Hepatocyte (in vitro differentiated cells): Measurements from ENCODE around the gene TAPT1.

Experiments
- EZH2phosphoT487 ChIP-seq: fragments of 200-600 bp; sonication (generic); IDR thresholded peaks from one replicate; pipeline ENCODE4 v1.6.1; 2018; ENCODE audit warnings: antibody characterized with exemption, mild to moderate bottlenecking, low read depth, moderate library complexity; ENCODE audit not compliant: unreplicated experiment, severe bottlenecking
- TF ChIP-seq, protein P1 (sequence below): fragments of 200-600 bp; sonication (generic); IDR thresholded peaks from 2 replicates; pipeline ENCODE4 v1.5.1; 2016; ENCODE audit warnings: antibody characterized with exemption, mild to moderate bottlenecking; ENCODE audit not compliant: poor library complexity

DNA sequence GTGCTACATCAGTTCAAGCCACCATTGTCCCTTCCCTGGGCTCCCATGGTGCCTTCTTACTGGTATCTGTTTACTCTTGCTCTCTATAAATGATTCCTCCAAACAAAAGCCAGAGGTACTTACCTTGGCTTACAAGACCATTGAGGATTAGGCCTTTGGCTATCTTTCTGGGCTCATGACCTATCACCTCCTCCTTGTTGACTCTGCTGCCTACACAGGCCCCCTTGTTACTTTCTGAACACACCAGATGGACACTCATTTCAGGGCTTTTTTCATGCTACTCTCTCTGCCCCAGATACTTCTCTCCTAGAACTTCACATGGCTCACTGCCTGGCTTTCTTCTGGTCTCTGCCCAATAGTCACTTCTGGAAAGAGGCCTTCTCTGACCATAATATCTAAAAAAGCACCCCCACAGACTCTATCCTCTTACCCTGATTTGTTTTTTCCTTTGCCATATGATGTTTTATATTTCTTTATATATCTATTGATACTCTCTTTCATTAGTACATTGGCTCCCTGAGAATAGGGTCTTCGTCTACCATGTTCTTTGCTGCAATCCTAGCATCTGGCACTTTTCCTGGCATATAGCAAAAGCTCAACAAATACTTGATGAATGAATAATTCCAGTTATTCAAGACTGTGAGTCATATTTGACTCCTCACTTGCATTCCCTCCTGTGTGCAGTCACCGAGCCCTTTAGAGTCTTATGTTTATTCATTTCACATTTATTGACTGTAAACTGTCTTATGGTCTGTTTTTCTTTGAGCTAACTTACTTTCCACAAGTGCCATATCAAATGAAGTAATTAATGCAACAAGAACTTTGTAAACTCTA is 27.1 kb upstream of the TAPT1 start:
- TF ChIP-seq EZH2phosphoT487: no peak
- TF ChIP-seq, protein P1, sequence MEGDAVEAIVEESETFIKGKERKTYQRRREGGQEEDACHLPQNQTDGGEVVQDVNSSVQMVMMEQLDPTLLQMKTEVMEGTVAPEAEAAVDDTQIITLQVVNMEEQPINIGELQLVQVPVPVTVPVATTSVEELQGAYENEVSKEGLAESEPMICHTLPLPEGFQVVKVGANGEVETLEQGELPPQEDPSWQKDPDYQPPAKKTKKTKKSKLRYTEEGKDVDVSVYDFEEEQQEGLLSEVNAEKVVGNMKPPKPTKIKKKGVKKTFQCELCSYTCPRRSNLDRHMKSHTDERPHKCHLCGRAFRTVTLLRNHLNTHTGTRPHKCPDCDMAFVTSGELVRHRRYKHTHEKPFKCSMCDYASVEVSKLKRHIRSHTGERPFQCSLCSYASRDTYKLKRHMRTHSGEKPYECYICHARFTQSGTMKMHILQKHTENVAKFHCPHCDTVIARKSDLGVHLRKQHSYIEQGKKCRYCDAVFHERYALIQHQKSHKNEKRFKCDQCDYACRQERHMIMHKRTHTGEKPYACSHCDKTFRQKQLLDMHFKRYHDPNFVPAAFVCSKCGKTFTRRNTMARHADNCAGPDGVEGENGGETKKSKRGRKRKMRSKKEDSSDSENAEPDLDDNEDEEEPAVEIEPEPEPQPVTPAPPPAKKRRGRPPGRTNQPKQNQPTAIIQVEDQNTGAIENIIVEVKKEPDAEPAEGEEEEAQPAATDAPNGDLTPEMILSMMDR: no peak
